Cardiac fibroblast (primary cell): ENCODE results near the gene MITF.
A peak's percentile ranks its signal among the peaks of the same experiment; 100 is the strongest.

Experiments
- DNase-seq, 2 donors: peaks; one replicate each; pipeline versions ENCODE4 v3.0.0 to v3.0.0-alpha.2; 2010; ENCODE audit warnings: low read depth in 2 of 2
- H3K4me3 ChIP-seq, 2 donors: replicated peaks in 1 of 2; 1 replicate in 1 of 2; 2 replicates in 1 of 2; pipeline ENCODE4 v1.5.1; 2011; ENCODE audit warnings: low read depth in 2 of 2, low read length in 2 of 2, mild to moderate bottlenecking in 2 of 2, moderate library complexity in 1 of 2
- CTCF ChIP-seq: IDR thresholded peaks from one replicate; pipeline ENCODE4 v1.5.1; 2011; ENCODE audit warnings: low read depth, mild to moderate bottlenecking, low read length, inconsistent platforms

MITF gene

DNA sequence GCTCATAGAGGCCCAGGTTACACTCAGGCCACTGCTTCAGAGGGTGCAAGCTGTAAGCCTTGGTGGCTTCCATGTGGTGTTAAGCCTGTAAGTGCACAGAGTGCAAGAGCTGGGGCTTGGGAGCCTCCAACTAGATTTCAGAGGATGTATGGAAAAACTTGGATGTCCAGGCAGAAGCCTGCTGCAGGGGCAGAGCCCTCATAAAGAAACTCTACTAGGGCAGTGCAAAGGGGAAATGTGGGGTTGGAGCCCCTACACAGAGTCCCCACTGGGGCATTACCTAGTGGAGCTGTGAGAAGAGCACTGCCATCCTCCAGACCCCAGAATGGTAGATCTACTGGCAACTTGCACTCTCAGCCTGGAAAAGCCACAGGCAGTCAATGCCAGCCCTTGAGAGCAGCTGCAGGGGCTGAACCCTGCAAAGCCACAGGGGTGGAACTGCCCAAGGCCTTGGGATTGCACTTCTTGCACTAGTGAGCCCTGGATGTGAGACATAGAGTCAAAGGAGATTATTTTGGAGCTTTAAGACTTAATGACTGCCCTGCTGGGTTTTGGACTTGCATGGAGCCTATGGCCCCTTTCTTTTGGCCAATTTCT is 14.0 kb downstream of the MITF start:
- DNase-seq = no peak
- TF ChIP-seq CTCF = no peak
- H3K4me3 ChIP-seq = no peak overlapping the region

DNA sequence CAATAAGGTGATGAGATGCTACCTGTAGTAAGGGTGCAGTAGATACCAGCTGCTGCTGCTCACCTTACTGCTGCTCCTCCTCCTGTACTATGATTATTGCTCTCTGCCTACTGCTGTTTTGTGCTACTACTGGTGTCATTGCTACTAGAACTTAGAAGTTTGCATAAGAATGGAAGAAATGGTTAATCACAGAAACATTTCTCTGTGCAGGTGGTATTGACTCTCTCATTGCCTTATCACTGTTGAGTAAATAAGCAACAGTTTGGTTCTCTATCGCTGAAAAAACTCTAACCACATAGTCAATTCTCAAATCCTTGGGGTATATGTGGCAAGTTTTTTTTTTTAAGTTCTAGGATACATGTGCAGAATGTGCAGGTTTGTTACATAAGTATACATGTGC is 16.5 kb downstream of the MITF start:
- no peak for TF ChIP-seq CTCF
- H3K4me3 ChIP-seq = no peak overlapping the region
- no peak for DNase-seq

DNA sequence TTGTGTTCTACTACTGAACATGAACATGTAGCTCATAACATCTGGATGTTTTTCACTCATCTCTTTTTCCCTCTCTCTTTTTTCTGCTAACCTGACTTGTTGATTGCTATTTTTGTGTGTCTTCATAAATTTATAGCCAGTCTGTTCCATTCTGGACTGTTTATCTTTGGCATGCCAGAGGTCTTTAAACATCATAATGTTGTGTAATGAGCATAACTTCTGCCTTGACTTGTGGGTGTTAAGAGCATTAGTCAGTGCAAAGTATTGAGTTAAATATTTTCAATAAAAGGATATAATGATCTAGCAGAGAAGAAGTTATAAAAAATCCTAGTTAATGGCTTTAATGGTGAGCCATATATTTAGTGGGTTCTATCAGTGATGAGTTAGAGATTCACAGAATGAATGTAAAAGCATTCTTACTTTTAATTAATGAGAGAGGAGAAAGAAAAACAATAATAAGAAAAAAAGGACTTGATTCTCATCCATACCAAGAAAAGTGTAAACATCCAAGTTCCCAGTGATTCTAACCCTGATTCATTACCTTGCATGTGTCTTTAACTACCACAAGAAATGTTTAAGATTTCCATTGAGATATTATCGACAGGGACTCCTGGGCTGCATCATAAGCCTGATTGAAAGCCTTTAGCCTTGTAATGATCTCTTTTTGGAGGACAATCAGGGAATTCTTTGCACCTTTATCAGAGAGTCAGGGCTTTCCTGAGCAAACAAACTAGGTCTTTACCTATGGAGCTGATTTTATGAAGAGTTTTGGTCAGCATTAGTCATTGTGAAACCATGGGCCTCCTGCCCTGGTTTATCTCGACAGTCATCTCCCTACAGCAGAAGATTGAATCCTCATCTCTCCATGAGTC is 22.9 kb downstream of the MITF start:
- no peak for TF ChIP-seq CTCF
- H3K4me3 ChIP-seq = no peak overlapping the region
- peak; percentile 57 to 83 for DNase-seq

GRCh38 chr3:69762768-69763229 is 23.5 kb downstream of the MITF start:
- no peak for TF ChIP-seq CTCF
- no peak overlapping the region for H3K4me3 ChIP-seq
- no peak for DNase-seq

DNA sequence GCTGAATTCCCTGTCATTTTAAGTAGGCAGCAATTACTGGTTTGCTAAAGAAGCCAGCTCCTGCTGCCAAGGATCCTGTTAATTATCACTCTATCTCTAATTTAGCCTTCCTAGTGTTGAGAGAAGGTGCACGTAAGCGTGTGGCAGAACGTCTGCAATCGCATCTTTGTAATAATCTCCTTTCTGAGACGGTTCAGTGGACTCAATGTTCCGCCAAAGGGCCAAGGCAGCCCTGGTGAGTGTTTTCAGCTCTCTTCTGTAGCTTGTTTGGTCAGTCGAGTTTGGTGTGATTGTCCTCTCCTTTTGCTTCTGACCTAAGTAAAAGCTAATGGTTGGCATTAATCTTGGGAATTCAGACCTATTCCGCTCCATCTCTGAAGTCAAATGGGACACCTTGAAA is 24.2 kb downstream of the MITF start:
- DNase-seq = no peak
- no peak for TF ChIP-seq CTCF
- no peak overlapping the region for H3K4me3 ChIP-seq

DNA sequence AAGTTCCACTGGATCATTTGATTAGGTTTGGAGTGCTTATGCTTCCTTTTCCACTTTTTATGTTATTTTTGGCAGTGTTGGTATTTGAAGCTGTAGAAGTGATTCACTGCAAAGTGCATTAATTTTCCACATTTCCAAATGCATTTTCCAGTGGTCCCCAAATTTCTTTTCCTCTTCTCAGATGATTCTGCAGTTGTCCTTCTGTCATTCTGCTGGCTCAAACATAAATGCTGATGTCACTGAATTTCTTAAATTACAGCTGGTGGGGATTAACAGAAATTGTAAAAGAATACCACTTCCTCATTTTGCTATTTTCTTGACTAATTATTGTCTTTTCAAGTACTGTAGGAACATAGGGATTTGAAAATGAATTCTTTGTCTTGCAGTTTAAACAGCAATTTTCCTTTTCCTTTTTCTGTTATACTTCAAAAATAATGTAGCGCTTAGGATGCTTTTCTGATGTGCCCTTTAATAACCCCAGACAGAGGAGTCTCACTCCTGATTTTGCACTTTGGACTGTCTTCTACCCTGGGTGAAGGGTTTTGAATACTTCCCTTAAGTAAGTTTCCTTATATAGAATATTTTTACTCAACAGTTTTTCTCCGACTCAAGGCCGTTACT is 25.0 kb downstream of the MITF start:
- H3K4me3 ChIP-seq = no peak overlapping the region
- DNase-seq = no peak

More for the DNA sequence above, 25.0 kb downstream of the MITF start:
- TF ChIP-seq CTCF = no peak
